GM18505 (cell line): ENCODE results near the gene TESK1.

Experiments used
- ATAC-seq: cut with Tn5 transposase; IDR thresholded peaks from one replicate; pipeline ENCODE4 v1.9.1; 2021; ENCODE audit not compliant: unreplicated experiment
- POLR2A ChIP-seq: IDR thresholded peaks from 4 replicates; pipeline ENCODE4 v1.6.1; 2011; ENCODE audit warnings: borderline replicate concordance; ENCODE audit not compliant: insufficient read depth, insufficient read length; ENCODE audit errors: extremely low read depth

TESK1 gene

GRCh38 chr9:35656831-35657545, 51.9 kb downstream of the TESK1 start:
- TF ChIP-seq POLR2A: no peak
- no peak for ATAC-seq

- no peak for TF ChIP-seq POLR2A
- ATAC-seq: peak; percentile 77
Measured at GRCh38 chr9:35657546-35658136, 52.6 kb downstream of the TESK1 start, which contains the start of gene RMRP. TSS of gene RMRP (minus strand) at chr9:35658019.

GRCh38 chr9:35658137-35658967, 53.3 kb downstream of the TESK1 start, which contains the start of gene CCDC107:
TSS of gene CCDC107 (plus strand) at chr9:35658292. CDS start at chr9:35658380, 88 bp downstream.
- ATAC-seq: peak; percentile 55

GRCh38 chr9:35658968-35659220, 53.8 kb downstream of the TESK1 start:
- no peak for ATAC-seq
- no peak for TF ChIP-seq POLR2A

More at GRCh38 chr9:35658137-35658967, 53.3 kb downstream of the TESK1 start, which contains the start of gene CCDC107:
- TF ChIP-seq POLR2A: peak; percentile 90

- ATAC-seq: no peak
- no peak for TF ChIP-seq POLR2A
Measured at GRCh38 chr9:35659340-35659739, 54.3 kb downstream of the TESK1 start.
